SJSA1 (cell line): Measurements from ENCODE around the gene SRSF6. TPM values are rescaled to one million over a fixed set of nuclear protein-coding genes. Genes with fewer than 3 reads are reported as not detected.
"Not testable (repeated sequence)": the region's sequence is repeated elsewhere in the genome, so short reads cannot be mapped to it uniquely, and the experiment has no call there.

Source experiments
- DNase-seq, 2 experiments: peaks; one replicate each; pipeline ENCODE4 v3.0.0-alpha.2; 2015 to 2020; ENCODE audit warnings: low spot score in 2 of 2, low read depth in 1 of 2
- H3K27ac ChIP-seq: fragments of 250-450 bp; sonication (Bioruptor Pico); 2 replicates; pipeline ENCODE4 v1.5.1; 2020; ENCODE audit warnings: mild to moderate bottlenecking, moderate library complexity
- H3K27me3 ChIP-seq: fragments of 250-450 bp; sonication (Bioruptor Pico); replicated peaks from 2 replicates; pipeline ENCODE4 v1.5.1; 2020; ENCODE audit warnings: mild to moderate bottlenecking, moderate library complexity
- H3K36me3 ChIP-seq: fragments of 250-450 bp; sonication (Bioruptor Pico); 2 replicates; pipeline ENCODE4 v1.5.1; 2020; ENCODE audit warnings: mild to moderate bottlenecking
- H3K4me1 ChIP-seq: fragments of 250-450 bp; sonication (Bioruptor Pico); replicated peaks from 2 replicates; pipeline ENCODE4 v1.6.1; 2021; ENCODE audit warnings: mild to moderate bottlenecking
- H3K4me3 ChIP-seq: fragments of 250-450 bp; sonication (Bioruptor Pico); 2 replicates; pipeline ENCODE4 v1.5.1; 2020; ENCODE audit warnings: mild to moderate bottlenecking
- H3K9me3 ChIP-seq: fragments of 250-450 bp; sonication (Bioruptor Pico); replicated peaks from 2 replicates; pipeline ENCODE4 v1.5.1; 2020; ENCODE audit warnings: mild to moderate bottlenecking
- total RNA-seq: library from RNA; depleted of rRNA; stranded (reverse); fragments of >200 nt; shearing (Covaris generic); gene quantifications from 2 replicates; pipeline ENCODE4 v1.2.3, GENCODE V29; 2014

The SRSF6 gene
- total RNA-seq, 1 experiment from 2014 or later = 44.3 TPM

DNA sequence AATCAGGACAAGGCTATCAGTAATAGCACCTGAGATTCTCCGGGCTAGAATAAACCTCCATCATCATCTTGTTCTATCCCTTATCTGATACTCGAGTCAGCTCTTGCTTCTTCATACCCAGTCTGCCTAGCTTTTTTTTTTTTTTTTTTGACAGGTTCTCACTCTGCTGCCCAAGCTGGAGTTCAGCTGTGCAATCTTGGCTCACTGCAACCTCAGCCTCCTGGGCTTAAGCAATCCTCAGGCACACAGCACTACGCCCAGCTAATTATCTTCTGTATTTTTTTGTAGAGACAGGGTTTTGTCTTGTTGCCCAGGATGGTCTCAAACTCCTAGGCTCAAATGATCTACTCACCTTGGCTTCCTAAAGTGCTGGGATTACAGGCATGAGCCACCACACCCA is 19.5 kb downstream of the SRSF6 start:
- no peak for DNase-seq
- Histone ChIP-seq H3K4me1 (no peaks in the 10 kb centered on the region), H3K9me3 (no peaks in the 10 kb centered on the region), H3K27me3 (peaks cover 5% of the 10 kb centered on the region; the same call in 1 of the 2 replicates), H3K36me3 (no peaks in the 10 kb centered on the region), H3K27ac (no peak overlapping the region), H3K4me3 (no peak overlapping the region)

DNA sequence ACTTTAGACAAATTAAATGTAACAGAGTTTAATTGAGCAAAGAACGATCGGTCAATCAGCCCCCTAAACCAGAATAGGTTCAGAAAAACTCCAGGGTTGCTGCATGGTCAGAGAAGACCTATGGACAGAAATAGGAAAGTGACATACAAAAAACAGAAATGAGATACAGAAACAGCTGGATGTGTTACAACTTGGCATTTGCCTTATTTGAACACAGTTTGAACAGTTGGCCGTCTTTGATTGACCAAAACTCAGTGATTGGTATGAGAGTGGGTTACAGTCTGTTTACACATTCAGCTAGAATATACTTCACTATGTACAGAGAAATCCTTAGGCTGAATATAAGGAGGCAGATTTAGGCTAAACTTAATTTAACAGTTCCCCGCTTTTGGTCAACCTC is 19.9 kb downstream of the SRSF6 start:
- no peak for DNase-seq
- no peak overlapping the region for H3K4me3 ChIP-seq
- no peaks in the 10 kb centered on the region for H3K9me3 ChIP-seq
- H3K4me1 ChIP-seq = no peaks in the 10 kb centered on the region
- no peaks in the 10 kb centered on the region for H3K36me3 ChIP-seq
- no peak overlapping the region for H3K27ac ChIP-seq
- peaks cover 5% of the 10 kb centered on the region; the same call in 1 of the 2 replicates for H3K27me3 ChIP-seq

DNA sequence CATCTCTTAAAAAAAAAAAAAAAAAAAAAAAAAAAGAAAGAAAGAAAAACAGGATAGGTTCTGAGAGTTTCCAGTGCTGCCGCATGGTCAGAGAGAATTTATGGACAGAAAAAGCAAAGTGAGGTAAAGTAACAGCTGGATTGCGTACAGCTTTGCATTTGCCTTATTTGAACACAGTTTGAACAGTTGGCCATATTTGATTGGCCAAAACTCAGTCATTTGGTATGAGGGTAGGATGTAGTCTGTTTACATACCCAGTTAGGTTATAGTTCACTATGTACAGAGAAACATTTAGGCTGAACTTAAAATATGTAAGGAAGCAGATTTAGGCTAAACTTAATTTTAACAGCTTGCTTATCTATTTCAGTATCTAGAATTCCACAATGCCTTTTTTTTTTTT is 32.3 kb downstream of the SRSF6 start:
- DNase-seq = no peak

DNA sequence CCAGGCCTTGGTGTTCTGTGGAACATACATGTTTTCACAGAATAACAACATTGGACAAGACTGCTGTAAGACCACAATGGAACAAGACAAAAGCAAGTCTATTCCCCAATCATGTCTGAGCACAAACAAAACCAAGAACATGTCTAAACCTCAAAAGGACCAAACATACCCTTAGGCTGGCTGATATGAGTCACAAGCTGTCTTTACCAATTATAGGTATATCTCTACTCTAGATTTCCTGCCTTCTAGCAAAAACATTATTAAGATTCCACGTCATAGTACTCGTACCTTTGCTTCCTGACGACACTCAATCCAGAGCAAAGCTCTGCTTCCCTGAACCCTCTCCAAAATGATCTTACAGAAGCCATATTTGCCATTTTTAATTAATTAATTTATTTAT is 34.4 kb downstream of the SRSF6 start:
- Histone ChIP-seq H3K27ac (no peak overlapping the region), H3K4me1 (no peaks in the 10 kb centered on the region), H3K4me3 (no peak overlapping the region), H3K27me3 (no peaks in the 10 kb centered on the region), H3K9me3 (no peaks in the 10 kb centered on the region), H3K36me3 (no peaks in the 10 kb centered on the region)
- no peak for DNase-seq

More for the DNA sequence above, 32.3 kb downstream of the SRSF6 start:
- H3K4me1 ChIP-seq = no peaks in the 10 kb centered on the region
- H3K9me3 ChIP-seq = no peaks in the 10 kb centered on the region
- H3K4me3 ChIP-seq = no peak overlapping the region
- no peaks in the 10 kb centered on the region for H3K27me3 ChIP-seq
- no peak overlapping the region for H3K27ac ChIP-seq
- H3K36me3 ChIP-seq = no peaks in the 10 kb centered on the region

DNA sequence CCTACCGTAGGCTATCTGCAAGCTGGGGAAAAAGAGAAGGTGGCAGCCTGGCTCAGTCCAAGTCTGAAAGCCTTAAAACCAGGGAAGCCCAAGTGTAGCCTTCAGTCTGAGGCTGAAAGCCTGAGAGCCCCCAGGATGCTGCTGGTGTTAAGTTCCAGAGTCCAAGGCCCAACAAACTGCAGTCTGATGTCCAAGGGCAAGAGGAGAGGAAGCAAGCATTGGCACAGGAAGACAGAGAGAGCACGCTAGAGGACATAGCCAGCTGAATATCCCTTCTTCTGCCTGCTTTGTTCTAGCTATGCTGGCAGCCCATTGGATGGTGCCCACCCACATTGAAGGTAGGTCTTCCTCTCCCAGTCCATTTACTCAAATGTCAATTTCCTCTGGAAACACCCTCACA is 37.7 kb downstream of the SRSF6 start:
- no peaks in the 10 kb centered on the region for H3K27me3 ChIP-seq
- H3K27ac ChIP-seq = no peak overlapping the region
- no peaks in the 10 kb centered on the region for H3K4me1 ChIP-seq
- no peak for DNase-seq
- H3K36me3 ChIP-seq = no peaks in the 10 kb centered on the region
- H3K9me3 ChIP-seq = no peaks in the 10 kb centered on the region
- no peak overlapping the region for H3K4me3 ChIP-seq

DNA sequence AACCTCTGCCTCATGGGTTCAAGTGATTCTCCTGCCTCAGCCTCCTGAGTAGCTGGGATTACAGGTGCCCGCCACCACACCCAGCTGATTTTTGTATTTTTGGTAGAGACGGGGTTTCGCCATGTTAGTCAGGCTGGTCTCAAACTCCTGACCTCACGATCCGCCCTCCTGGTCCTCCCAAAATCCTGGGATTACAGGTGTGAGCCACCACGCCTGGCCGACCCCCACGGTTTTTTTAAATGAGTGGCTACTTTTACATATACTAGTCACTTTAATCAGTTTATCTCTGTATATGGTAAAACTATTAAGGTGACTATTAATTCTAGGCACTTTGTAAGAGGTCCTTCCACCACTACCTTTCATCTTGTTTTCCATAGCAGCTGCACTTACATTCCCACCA is 44.3 kb downstream of the SRSF6 start:
- H3K4me3 ChIP-seq, H3K4me1 ChIP-seq, H3K27ac ChIP-seq, H3K36me3 ChIP-seq, DNase-seq, H3K9me3 ChIP-seq: not testable (repeated sequence)
- H3K27me3 ChIP-seq = peaks cover 13% of the 10 kb centered on the region

DNA sequence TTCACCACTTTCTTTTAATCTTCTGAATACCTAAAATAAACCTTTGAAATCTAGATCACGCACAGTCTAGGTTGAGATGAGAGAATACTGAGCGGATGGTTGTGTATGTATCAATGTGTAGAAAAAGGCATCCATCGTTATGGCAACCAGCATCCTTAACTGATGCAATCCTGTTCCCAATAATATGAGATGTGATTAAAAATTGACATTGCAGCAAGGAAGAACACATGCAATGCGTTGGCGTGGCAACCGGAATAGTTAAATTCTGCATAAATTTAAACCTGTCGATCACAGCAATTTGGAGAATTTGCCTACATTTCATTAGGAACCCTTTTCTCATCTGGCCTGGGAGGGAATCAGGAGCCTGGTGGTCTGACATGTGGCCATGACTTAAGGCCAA is 48.5 kb downstream of the SRSF6 start:
- Histone ChIP-seq H3K4me3 (no peak overlapping the region), H3K9me3 (peaks cover 4% of the 10 kb centered on the region)
- no peak for DNase-seq

DNA sequence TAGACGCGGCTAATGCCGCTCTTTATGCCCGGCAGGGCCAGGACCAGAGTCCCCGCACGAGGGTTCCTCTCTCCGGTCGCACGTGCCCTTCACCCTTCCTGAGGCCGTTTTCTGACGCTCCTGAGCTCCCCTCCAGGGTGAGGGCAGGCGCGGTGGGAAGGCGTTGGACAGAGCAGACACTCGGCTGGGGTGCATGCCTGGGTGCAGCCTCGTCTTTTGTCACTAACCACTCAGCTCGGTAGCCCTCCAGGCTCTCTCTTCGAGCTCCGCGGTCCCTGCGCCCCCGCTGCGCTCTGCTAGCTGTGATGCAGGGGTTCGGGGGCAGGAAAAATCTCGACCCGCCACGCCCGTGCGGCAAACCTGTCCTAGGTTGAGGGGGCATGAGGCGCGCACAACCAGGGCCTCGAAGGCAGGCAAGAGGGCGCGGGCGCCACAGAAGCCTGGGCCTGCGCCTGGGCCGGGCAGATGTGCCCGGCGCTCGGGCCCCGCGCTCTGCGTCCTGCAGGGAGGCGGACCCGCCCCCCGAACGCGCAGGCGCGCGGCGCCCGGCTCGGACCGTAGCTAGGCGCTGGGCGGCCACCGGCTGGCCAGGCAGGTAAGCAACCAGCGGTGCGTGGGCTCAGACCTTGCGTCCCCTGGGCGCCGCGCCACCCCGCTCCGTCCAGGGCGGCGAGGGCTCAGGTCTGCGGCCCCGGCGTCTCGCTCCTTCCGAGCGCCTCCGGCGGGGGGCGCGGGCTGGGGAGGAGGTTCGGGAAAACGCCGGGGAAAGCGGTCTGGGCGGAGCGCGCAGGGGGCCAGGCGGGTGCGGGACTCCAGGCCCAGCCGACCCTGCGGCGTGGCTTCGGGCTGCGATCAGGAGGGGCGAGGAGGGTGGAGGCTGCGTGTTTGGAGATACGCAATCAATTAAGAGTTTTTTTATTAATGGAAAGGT is 49.7 kb downstream of the SRSF6 start, which contains the start of gene L3MBTL1:
TSS of gene L3MBTL1 (plus strand) at position 548 of the 931 bp plus-strand sequence. CDS start 5,807 bp downstream, outside the sequence.
- Histone ChIP-seq H3K27me3 (peaks cover 32% of the 10 kb centered on the region), H3K27ac (no peak within 1 kb of the TSS), H3K4me3 (peak within 1 kb of the TSS; percentile 37), H3K4me1 (peaks cover 6% of the 10 kb centered on the region), H3K9me3 (peaks cover 4% of the 10 kb centered on the region), H3K36me3 (no peaks in the 10 kb centered on the region)
- DNase-seq = no peak

More for the DNA sequence above, 48.5 kb downstream of the SRSF6 start:
- peaks cover 32% of the 10 kb centered on the region for H3K27me3 ChIP-seq
- H3K27ac ChIP-seq = no peak overlapping the region
- peaks cover 6% of the 10 kb centered on the region for H3K4me1 ChIP-seq
- no peaks in the 10 kb centered on the region for H3K36me3 ChIP-seq

DNA sequence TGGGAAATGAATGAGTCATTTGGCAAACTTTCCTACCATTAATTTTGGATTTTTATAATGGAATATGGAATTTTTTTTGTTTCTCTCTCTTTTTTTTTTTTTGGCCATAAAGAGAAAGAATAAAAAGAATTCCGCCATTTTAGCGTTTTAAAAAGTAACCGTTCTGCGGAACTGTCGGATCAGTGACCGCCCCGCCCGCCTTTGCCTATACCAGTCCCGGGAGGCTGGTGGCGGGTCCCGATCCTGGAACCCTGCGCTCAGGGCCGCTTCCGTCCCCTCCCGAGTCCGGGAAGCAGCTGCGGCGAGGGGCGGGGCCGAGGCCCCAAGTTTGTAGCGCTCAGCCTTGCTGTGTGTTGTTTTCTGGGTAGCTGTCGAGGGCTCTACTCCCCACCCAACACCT is 50.4 kb downstream of the SRSF6 start:
- no peak for DNase-seq
- peaks cover 4% of the 10 kb centered on the region for H3K9me3 ChIP-seq
- peak overlapping the region; percentile 37 for H3K4me3 ChIP-seq
- H3K4me1 ChIP-seq = peaks cover 6% of the 10 kb centered on the region
- peaks cover 32% of the 10 kb centered on the region for H3K27me3 ChIP-seq
- no peak overlapping the region for H3K27ac ChIP-seq
- H3K36me3 ChIP-seq = no peaks in the 10 kb centered on the region

DNA sequence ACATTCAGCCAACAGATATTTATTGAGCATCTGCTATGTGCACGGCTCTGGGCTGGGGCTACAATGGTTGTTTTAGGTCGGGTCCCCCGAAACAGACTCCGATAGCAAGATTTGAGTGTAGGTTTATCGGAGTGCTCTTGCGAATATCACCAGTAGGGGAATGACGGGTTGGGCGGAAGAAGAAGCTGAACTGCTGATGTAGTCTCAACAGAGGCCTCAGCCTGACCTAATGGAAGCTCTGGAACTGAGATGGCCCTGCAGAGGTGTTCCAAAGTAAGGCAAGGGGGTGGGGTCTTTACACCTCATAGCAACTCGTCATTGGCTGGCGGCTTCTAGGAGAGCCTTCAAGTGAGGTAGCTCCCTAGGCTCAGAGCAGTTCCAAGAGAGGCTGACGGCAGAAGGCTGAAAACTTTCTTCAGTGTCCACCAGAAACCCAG is 50.9 kb downstream of the SRSF6 start:
- H3K36me3 ChIP-seq = no peaks in the 10 kb centered on the region
- no peak for DNase-seq
- peaks cover 32% of the 10 kb centered on the region for H3K27me3 ChIP-seq
- H3K27ac ChIP-seq = no peak overlapping the region
- H3K9me3 ChIP-seq = peaks cover 4% of the 10 kb centered on the region
- H3K4me3 ChIP-seq = no peak overlapping the region
- peaks cover 6% of the 10 kb centered on the region for H3K4me1 ChIP-seq

DNA sequence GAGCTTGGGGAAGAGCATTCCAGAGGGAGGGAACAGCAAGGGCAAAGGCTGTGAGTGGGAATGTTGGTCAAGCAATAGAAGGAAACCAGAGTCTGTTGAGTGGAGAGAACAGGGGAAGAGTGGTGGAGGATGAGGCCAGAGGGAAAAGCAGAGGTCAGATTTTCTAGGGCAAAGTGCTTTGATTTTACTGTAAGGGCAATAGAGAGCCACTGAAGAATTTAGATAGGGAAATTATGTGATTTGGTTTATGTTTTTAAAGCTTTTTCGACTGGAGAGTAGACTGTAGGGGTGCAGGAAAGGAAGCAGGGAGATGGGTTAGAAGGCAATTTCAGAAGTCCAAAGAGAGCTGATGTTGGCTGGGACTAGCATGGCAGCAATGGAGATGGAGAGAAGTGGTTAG is 54.2 kb downstream of the SRSF6 start:
- Histone ChIP-seq H3K4me3 (no peak overlapping the region), H3K27ac (no peak overlapping the region), H3K4me1 (peaks cover 6% of the 10 kb centered on the region), H3K9me3 (peaks cover 4% of the 10 kb centered on the region), H3K27me3 (peaks cover 20% of the 10 kb centered on the region), H3K36me3 (no peaks in the 10 kb centered on the region)
- no peak for DNase-seq

DNA sequence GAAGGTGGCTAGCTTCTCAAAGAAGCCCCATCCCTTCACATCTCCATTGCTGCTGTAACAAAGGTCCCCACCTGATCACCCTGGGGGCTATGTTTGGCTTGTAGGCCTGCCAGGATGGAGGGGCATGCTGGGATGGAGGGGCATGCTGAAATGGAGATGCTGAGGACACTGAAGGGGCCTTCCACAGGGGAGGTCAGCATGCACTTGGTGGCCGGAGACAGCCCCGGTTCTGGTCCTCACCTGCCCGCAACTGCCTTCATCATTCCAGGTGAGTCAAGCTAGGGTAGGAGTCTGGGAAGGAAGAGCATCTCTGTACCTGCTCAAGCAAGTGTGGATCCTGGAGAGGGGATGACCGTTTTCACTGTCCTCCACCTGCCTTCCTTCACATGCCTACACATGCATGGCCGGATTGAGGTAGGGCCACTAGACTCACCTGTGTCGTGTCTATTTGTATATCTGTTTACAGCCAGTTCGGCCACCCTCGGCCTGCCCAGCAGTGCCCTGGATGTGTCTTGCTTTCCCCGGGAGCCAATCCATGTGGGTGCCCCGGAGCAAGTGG is 55.8 kb downstream of the SRSF6 start:
- Histone ChIP-seq H3K4me3 (no peak overlapping the region), H3K9me3 (no peaks in the 10 kb centered on the region), H3K4me1 (no peaks in the 10 kb centered on the region), H3K36me3 (no peaks in the 10 kb centered on the region), H3K27ac (no peak overlapping the region), H3K27me3 (peaks cover 8% of the 10 kb centered on the region)
- DNase-seq = no peak
